GM12873 (cell line): ENCODE results near the gene NDUFC2.

Experiments used
- TF ChIP-seq, protein P1 (sequence below): IDR thresholded peaks from 2 replicates; pipeline ENCODE4 v1.5.1; 2012; ENCODE audit warnings: low read depth, mild to moderate bottlenecking, moderate library complexity, low read length, control low read depth; ENCODE audit not compliant: insufficient read depth; ENCODE audit errors: missing control alignments

NDUFC2 gene

DNA sequence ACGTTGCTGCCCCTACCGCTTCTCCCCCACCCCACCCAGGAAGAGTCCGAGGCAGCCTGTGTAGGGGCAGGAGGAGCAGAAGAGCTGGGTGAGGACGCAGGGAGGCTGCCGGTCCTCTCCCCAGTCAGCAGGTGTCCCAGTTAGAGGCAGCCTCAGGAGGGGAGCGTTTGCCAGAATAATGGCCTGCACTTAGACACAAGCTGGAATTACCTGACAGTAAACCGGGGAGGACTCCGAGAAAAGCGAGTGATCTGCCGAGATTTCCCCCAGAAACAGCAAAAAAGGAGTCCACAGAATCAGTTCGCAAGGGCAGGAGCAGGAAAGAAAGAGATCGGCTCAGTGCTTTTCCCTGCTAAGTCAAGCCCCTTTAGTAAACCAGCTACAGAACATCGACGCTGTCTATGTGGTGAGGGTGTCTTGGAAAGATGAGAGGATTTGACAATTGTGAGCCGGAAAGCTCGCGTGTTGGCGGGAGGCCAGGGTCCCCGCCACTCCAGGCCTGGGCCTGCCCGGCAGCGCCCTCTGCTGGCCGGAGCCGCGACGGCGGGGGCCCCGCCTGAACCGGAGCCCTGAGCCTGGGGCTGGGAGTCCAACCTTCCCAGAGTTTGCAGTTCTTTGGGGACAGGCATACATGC lies 33.7 kb downstream of the NDUFC2 start:
- TF ChIP-seq, protein P1, sequence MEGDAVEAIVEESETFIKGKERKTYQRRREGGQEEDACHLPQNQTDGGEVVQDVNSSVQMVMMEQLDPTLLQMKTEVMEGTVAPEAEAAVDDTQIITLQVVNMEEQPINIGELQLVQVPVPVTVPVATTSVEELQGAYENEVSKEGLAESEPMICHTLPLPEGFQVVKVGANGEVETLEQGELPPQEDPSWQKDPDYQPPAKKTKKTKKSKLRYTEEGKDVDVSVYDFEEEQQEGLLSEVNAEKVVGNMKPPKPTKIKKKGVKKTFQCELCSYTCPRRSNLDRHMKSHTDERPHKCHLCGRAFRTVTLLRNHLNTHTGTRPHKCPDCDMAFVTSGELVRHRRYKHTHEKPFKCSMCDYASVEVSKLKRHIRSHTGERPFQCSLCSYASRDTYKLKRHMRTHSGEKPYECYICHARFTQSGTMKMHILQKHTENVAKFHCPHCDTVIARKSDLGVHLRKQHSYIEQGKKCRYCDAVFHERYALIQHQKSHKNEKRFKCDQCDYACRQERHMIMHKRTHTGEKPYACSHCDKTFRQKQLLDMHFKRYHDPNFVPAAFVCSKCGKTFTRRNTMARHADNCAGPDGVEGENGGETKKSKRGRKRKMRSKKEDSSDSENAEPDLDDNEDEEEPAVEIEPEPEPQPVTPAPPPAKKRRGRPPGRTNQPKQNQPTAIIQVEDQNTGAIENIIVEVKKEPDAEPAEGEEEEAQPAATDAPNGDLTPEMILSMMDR, result peak; percentile 99

- TF ChIP-seq, protein P1, result no peak
Measured at GRCh38 chr11:78044706-78045105, 35.0 kb downstream of the NDUFC2 start.

DNA sequence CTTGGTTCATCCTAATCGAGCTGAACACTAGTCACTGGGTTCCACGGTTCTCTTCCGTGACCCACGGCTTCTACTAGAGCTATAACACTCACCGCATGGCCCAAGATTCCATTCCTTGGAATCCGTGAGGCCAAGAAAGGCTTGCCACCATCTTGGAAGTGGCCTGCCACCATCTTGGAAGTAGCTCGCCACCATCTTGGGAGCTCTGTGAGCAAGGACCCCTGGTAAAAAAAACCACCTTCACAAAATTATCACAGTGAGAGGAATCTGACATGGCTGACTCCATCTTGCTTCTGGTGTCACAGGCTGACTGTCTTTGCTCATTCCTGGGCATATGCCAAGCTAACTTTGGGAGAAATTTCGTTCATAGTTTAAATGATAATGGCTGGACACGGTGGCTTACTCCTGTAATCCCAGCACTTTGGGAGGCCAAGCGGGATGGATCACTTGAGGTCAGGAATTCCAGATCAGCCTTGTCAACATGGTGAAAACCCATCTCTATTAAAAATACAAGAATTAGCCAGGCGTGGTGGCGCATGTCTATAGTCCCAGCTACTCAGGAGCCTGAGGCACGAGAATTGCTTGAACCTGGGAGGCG lies 37.7 kb downstream of the NDUFC2 start:
- TF ChIP-seq, protein P1, result no peak

DNA sequence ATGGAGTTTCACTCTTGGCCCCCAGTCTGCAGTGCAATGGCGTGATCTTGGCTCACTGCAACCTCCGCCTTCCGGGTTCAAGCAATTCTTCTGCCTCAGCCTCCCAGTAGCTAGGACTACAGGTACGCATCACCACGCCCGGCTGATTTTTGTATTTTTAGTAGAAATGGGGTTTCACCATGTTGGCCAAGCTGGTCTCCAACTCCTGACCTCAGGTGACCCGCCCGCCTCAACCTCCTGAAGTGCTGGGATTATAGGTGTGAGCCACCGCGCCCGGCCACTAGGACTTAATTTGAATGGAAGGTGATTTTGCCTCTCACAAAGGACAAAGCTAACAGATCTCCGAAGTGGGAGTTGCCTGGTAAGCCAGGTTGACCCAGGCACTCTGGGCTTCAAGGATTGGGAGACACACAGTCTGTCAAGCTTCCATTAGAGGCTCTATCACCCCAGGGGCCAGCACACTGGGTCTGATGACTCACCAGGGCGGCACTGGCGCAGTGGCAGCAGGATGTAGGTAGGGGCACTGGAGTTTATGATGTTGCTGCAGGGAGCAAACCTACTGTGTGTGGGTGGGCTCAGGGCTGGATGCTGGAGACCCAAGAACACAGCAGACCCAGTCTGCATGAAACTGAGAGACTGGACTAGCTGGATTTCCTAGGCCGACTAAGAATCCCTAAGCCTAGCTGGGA lies 38.8 kb downstream of the NDUFC2 start:
- TF ChIP-seq, protein P1, result no peak

DNA sequence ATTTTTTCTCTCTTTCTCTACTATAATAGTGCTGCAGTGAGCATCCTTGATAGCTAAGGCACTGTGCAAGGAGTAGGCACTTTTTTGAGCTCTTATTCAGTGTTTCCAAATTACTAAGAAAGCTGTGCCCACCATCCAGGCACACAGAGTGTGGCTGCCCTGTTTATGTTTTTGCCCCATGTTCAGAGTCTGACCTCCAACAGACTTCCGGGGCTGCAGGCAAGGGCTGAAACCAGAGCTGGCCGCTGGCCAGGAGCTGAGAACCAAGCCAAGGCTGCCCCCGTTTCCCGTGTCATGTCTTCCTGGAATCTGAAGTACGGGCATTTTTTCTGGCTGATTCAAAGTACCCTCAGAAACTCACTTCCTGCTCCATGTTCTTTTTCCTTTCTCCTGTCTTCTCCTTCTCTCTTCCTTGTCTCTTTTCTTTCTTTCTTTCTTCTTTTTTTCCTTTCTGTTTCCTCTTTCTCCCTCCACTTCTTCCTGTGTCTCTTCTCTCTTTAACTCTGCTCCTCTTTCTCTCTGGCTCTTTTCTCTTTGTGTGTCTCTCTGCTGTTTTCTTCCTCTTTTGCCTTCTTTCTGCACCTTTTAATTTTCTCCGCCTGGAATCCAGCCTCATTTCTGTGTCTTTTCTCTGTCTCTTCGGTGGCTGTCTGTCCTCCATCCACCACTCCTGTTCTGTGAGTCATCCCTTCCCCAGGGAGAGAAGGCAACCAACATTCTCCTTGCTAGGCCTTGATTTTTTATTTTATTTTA lies 39.6 kb downstream of the NDUFC2 start:
- TF ChIP-seq, protein P1, result no peak

GRCh38 chr11:78039391-78039918 lies 40.2 kb downstream of the NDUFC2 start:
- TF ChIP-seq, protein P1, result no peak
